Natural killer cell (primary cell): ENCODE results near the gene MUC20. TPM values are rescaled to one million over a fixed set of nuclear protein-coding genes. Genes with fewer than 3 reads are reported as not detected.
"Not testable (repeated sequence)": the region's sequence is repeated elsewhere in the genome, so short reads cannot be mapped to it uniquely, and the experiment has no call there.

Experiments used
- ATAC-seq, 3 donors: fragments of 150-1000 bp in 2 of 3; fragments of 200-7000 bp in 1 of 3; cut with Tn5 transposase; 1 replicate in 1 of 3; 2 replicates in 2 of 3; pipeline ENCODE4 v1.10.0; 2021; ENCODE audit warnings: mild to moderate bottlenecking in 2 of 3, moderate library complexity in 2 of 3
- DNase-seq, 2 donors: peaks; one replicate each; pipeline versions ENCODE4 v3.0.0 to v3.0.0-alpha.2; 2013 to 2021; ENCODE audit warnings: mixed read lengths in 1 of 2
- H3K27ac ChIP-seq: one replicate; pipeline ENCODE4 v1.5.1; 2013; ENCODE audit warnings: mild to moderate bottlenecking, low read length
- H3K27me3 ChIP-seq: one replicate; pipeline ENCODE4 v1.6.1; 2013; ENCODE audit warnings: low read length; ENCODE audit not compliant: control insufficient read depth, insufficient read depth
- H3K36me3 ChIP-seq: one replicate; pipeline ENCODE4 v1.6.1; 2013; ENCODE audit warnings: low read length; ENCODE audit not compliant: control insufficient read depth, insufficient read depth
- H3K4me1 ChIP-seq: one replicate; pipeline ENCODE4 v1.6.1; 2013; ENCODE audit warnings: low read length; ENCODE audit not compliant: control insufficient read depth, insufficient read depth
- H3K4me3 ChIP-seq: one replicate; pipeline ENCODE4 v1.5.1; 2013; ENCODE audit warnings: low read length
- H3K9me3 ChIP-seq: one replicate; pipeline ENCODE4 v1.6.1; 2013; ENCODE audit warnings: low read length; ENCODE audit not compliant: control insufficient read depth, insufficient read depth
- H3K27ac Mint-ChIP-seq, 2 donors: one replicate each; pipeline ENCODE4 v1.8.0; 2022; ENCODE audit warnings: mild to moderate bottlenecking in 2 of 2, mixed read lengths in 2 of 2, moderate library complexity in 1 of 2
- H3K27me3 Mint-ChIP-seq, 2 donors: one replicate each; pipeline ENCODE4 v1.8.0; 2022; ENCODE audit warnings: low read depth in 2 of 2, mixed read lengths in 2 of 2
- H3K36me3 Mint-ChIP-seq: one replicate; pipeline ENCODE4 v1.8.0; 2022; ENCODE audit warnings: mixed read lengths
- H3K4me1 Mint-ChIP-seq, 2 donors: one replicate each; pipeline ENCODE4 v1.8.0; 2022; ENCODE audit warnings: mixed read lengths in 2 of 2
- H3K4me3 Mint-ChIP-seq: one replicate; pipeline ENCODE4 v1.8.0; 2022; ENCODE audit warnings: mild to moderate bottlenecking, moderate library complexity, mixed read lengths
- H3K9me3 Mint-ChIP-seq, 2 donors: one replicate each; pipeline ENCODE4 v1.8.0; 2022; ENCODE audit warnings: mixed read lengths in 2 of 2
- WGBS: methylation state at CpG from one replicate; pipeline ENCODE4 v1.1.7; 2013; ENCODE audit warnings: missing lambda C conversion rate; ENCODE audit not compliant: insufficient coverage; 5-methylcytosine and 5-hydroxymethylcytosine counted together
- intact Hi-C: fragments of 100-400 bp; cut with micrococcal nuclease; formaldehyde crosslinking; loops from one replicate; pipeline ENCODE4 v1.14.2; 2022
- total RNA-seq, 4 donors: library from RNA; stranded (reverse); fragments of 120-200 nt in 1 of 4; gene quantifications; one replicate each; pipeline versions ENCODE4 v1.2.3 to v1.2.4, GENCODE V29; 2013 to 2022
- TF ChIP-seq, protein P1 (sequence below): fragments of 200-600 bp; IDR thresholded peaks from one replicate; pipeline ENCODE4 v1.8.0; 2022; ENCODE audit warnings: antibody characterized with exemption

MUC20 gene
- total RNA-seq, 3 donors from 2014 or later (not counting 1 experiment from before 2014, with no cell fraction given): 4.1 to 11.4 (median 5.9) TPM

GRCh38 chr3:195690951-195691350 lies 29.8 kb upstream of the MUC20 start:
- H3K36me3 ChIP-seq: peaks cover 41% of the 10 kb centered on the region
- H3K27ac ChIP-seq: no peak overlapping the region
- Mint-ChIP-seq H3K4me3 (no peak overlapping the region), H3K9me3 (peaks cover 0 to 2% of the 10 kb centered on the region in 2 donors), H3K4me1 (peaks cover 10% of the 10 kb centered on the region in 2 donors), H3K27ac (no peak overlapping the region), H3K36me3 (peaks cover 31% of the 10 kb centered on the region), H3K27me3 (no peaks in the 10 kb centered on the region)
- TF ChIP-seq, protein P1, sequence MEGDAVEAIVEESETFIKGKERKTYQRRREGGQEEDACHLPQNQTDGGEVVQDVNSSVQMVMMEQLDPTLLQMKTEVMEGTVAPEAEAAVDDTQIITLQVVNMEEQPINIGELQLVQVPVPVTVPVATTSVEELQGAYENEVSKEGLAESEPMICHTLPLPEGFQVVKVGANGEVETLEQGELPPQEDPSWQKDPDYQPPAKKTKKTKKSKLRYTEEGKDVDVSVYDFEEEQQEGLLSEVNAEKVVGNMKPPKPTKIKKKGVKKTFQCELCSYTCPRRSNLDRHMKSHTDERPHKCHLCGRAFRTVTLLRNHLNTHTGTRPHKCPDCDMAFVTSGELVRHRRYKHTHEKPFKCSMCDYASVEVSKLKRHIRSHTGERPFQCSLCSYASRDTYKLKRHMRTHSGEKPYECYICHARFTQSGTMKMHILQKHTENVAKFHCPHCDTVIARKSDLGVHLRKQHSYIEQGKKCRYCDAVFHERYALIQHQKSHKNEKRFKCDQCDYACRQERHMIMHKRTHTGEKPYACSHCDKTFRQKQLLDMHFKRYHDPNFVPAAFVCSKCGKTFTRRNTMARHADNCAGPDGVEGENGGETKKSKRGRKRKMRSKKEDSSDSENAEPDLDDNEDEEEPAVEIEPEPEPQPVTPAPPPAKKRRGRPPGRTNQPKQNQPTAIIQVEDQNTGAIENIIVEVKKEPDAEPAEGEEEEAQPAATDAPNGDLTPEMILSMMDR: no peak
- H3K4me3 ChIP-seq: no peak overlapping the region
- ATAC-seq (no peak), DNase-seq (no peak)
- no peaks in the 10 kb centered on the region for H3K4me1 ChIP-seq
- H3K27me3 ChIP-seq: no peaks in the 10 kb centered on the region
- H3K9me3 ChIP-seq: no peaks in the 10 kb centered on the region
- intact Hi-C loops: no loop called here
- 86% methylated on average over 9 of the region's 9 CpGs for WGBS

GRCh38 chr3:195691596-195692353 lies 29.0 kb upstream of the MUC20 start:
- H3K27me3 ChIP-seq, H3K27ac Mint-ChIP-seq, H3K9me3 ChIP-seq, ATAC-seq, H3K4me3 Mint-ChIP-seq, H3K27ac ChIP-seq, H3K9me3 Mint-ChIP-seq, intact Hi-C loops, DNase-seq, H3K4me3 ChIP-seq, H3K4me1 Mint-ChIP-seq, H3K4me1 ChIP-seq, H3K27me3 Mint-ChIP-seq: not testable (repeated sequence)
- WGBS: 90% methylated on average over 8 of the region's 11 CpGs
- H3K36me3 ChIP-seq: peaks cover 38% of the 10 kb centered on the region
- H3K36me3 Mint-ChIP-seq: peaks cover 25% of the 10 kb centered on the region

GRCh38 chr3:195692354-195692685 lies 28.5 kb upstream of the MUC20 start:
- no peak overlapping the region for H3K4me3 ChIP-seq
- H3K4me1 Mint-ChIP-seq: peaks cover 4 to 5% of the 10 kb centered on the region in 2 donors

GRCh38 chr3:195692781-195693427 lies 27.9 kb upstream of the MUC20 start:
- H3K4me1 ChIP-seq: no peaks in the 10 kb centered on the region
- H3K4me3 ChIP-seq: no peak overlapping the region
- intact Hi-C loops: no loop called here
- Mint-ChIP-seq H3K27me3 (no peaks in the 10 kb centered on the region), H3K4me3 (no peak overlapping the region), H3K27ac (peak overlapping the region in 1 of 2 donors; percentile 1), H3K36me3 (peaks cover 25% of the 10 kb centered on the region), H3K9me3 (no peaks in the 10 kb centered on the region), H3K4me1 (peaks cover 0 to 3% of the 10 kb centered on the region in 2 donors)
- H3K27ac ChIP-seq: no peak overlapping the region
- ATAC-seq (no peak), DNase-seq (no peak)
- TF ChIP-seq, protein P1: no peak
- H3K9me3 ChIP-seq: no peaks in the 10 kb centered on the region
- no peaks in the 10 kb centered on the region for H3K27me3 ChIP-seq
- 97% methylated on average over 5 of the region's 5 CpGs for WGBS
- H3K36me3 ChIP-seq: peaks cover 37% of the 10 kb centered on the region

More at GRCh38 chr3:195692354-195692685, 28.5 kb upstream of the MUC20 start:
- Mint-ChIP-seq H3K27ac (peak overlapping the region in 1 of 2 donors; percentile 1), H3K4me3 (no peak overlapping the region), H3K27me3 (no peaks in the 10 kb centered on the region), H3K36me3 (peaks cover 25% of the 10 kb centered on the region), H3K9me3 (peaks cover 0 to 2% of the 10 kb centered on the region in 2 donors)
- H3K9me3 ChIP-seq: no peaks in the 10 kb centered on the region
- no peak for DNase-seq
- ATAC-seq: no peak
- intact Hi-C loops: no loop called here
- no peak overlapping the region for H3K27ac ChIP-seq
- no peaks in the 10 kb centered on the region for H3K27me3 ChIP-seq
- TF ChIP-seq, protein P1: no peak
- 94% methylated on average over 5 of the region's 5 CpGs for WGBS
- H3K36me3 ChIP-seq: peaks cover 39% of the 10 kb centered on the region
- no peaks in the 10 kb centered on the region for H3K4me1 ChIP-seq
